Measurements from ENCODE around the gene NCKAP1.

NCKAP1 gene

DNA sequence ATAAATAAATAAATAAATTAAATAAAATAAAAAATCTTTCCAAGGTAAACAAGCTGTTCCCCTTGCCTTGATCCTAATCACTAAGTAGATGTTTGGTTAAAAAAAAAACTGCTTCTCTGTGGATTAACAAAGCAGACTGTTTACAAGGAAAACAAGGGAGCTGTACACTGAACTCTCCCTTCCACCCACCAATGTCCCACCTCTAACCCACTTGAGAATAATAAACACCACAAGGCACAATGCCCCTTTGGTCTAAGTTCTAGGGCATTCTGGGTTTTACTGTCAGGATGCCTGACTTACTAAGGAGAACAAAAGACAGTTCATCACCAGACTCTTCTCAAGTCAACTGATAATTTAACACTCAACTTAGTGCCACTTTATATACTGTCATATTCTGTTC lies 83.5 kb downstream of the NCKAP1 start:
- Histone ChIP-seq H3K18ac (ENCODE audit: low read length) (no peak overlapping the region), H2BK15ac (ENCODE audit: low read length) (no peak overlapping the region), H3K79me1 (ENCODE audit: low read depth, low read length) (no peaks in the 10 kb centered on the region), H3K36me3 (replicated peaks in 1 of 2; ENCODE audit: control insufficient read depth in 2 of 2, insufficient read depth in 2 of 2, low read length in 2 of 2) (peaks cover 2 to 92% of the 10 kb centered on the region in 2 donors), H3K27me3 (ENCODE audit: control insufficient read depth in 3 of 3, insufficient read depth in 3 of 3, low read depth in 1 of 3, low read length in 3 of 3) (no peaks in the 10 kb centered on the region), H3K4me3 (ENCODE audit: low read length in 2 of 2) (no peak overlapping the region), H3K4me2 (ENCODE audit: insufficient read depth, low read length, poor library complexity, severe bottlenecking) (no peak overlapping the region), H3K27ac (replicated peaks; ENCODE audit: low read length) (no peak overlapping the region), H2BK120ac (ENCODE audit: low read depth, low read length) (no peak overlapping the region), H3K14ac (ENCODE audit: low read length) (no peak overlapping the region), H2AK5ac (ENCODE audit: low read depth, low read length) (no peak overlapping the region), H3K23ac (ENCODE audit: low read depth, low read length, poor library complexity) (no peak overlapping the region), H3K9ac (ENCODE audit: low read depth, low read length, poor library complexity) (no peak overlapping the region), H2BK12ac (ENCODE audit: low read length) (no peak overlapping the region), H2AFZ (ENCODE audit: low read length) (no peak overlapping the region), H3K4me1 (ENCODE audit: control insufficient read depth in 2 of 2, insufficient read depth in 1 of 2, low read depth in 1 of 2, low read length in 2 of 2) (no peaks in the 10 kb centered on the region), H4K8ac (ENCODE audit: low read depth, low read length) (no peak overlapping the region), H3K9me3 (replicated peaks in 1 of 2; ENCODE audit: control insufficient read depth in 2 of 2, insufficient read depth in 1 of 2, low read depth in 1 of 2, low read length in 2 of 2) (no peaks in the 10 kb centered on the region), H3K4ac (ENCODE audit: low read length) (no peak overlapping the region), H2BK5ac (ENCODE audit: low read length) (no peak overlapping the region), H4K91ac (ENCODE audit: low read depth, low read length, poor library complexity) (no peak overlapping the region)
- DNase-seq (ENCODE audit: low spot score) = no peak

DNA sequence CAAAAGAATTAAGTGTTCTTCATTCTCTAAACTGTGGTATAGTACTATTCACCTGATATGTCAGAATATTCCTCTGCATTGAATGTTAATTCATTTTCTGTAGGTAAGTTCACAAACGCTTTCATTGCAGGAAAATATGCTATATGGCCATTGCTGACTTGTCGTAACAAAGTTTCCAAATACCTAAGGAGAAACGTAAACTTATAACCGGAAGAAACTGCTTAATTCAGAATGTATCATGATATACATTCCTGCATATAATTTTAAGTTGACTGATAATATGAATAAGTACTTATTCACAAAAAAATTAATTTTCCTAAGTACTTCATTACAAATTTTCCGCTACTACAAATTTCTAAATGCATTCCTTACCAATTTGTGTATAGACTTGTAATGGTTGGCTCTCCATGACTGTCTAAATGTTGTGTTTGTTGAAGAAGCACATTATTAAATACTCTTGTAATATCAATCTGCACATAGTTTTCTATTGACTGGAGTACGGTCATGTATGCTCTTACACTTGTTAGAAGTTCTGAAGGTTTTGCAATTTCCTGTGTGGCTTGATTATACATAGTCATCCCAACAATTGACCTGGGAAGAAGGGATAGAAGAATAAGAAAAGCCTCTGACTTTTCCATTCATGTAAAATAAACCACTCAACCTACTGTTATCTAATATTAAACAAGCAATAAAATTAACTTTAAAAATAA lies 85.4 kb downstream of the NCKAP1 start:
- Histone ChIP-seq H3K4ac (ENCODE audit: low read length) (no peak overlapping the region), H3K4me3 (ENCODE audit: low read length in 2 of 2) (no peak overlapping the region), H3K9ac (ENCODE audit: low read depth, low read length, poor library complexity) (no peak overlapping the region), H3K4me1 (ENCODE audit: control insufficient read depth in 2 of 2, insufficient read depth in 1 of 2, low read depth in 1 of 2, low read length in 2 of 2) (peaks cover 0 to 2% of the 10 kb centered on the region in 2 donors), H3K27me3 (ENCODE audit: control insufficient read depth in 3 of 3, insufficient read depth in 3 of 3, low read depth in 1 of 3, low read length in 3 of 3) (no peaks in the 10 kb centered on the region), H3K36me3 (replicated peaks in 1 of 2; ENCODE audit: control insufficient read depth in 2 of 2, insufficient read depth in 2 of 2, low read length in 2 of 2) (peaks cover 2 to 93% of the 10 kb centered on the region in 2 donors), H3K14ac (ENCODE audit: low read length) (no peak overlapping the region), H2BK15ac (ENCODE audit: low read length) (no peak overlapping the region), H4K8ac (ENCODE audit: low read depth, low read length) (no peak overlapping the region), H2AFZ (ENCODE audit: low read length) (no peak overlapping the region), H3K23ac (ENCODE audit: low read depth, low read length, poor library complexity) (no peak overlapping the region), H4K91ac (ENCODE audit: low read depth, low read length, poor library complexity) (no peak overlapping the region), H2BK12ac (ENCODE audit: low read length) (no peak overlapping the region), H3K4me2 (ENCODE audit: insufficient read depth, low read length, poor library complexity, severe bottlenecking) (no peak overlapping the region), H3K79me1 (ENCODE audit: low read depth, low read length) (no peaks in the 10 kb centered on the region), H3K9me3 (replicated peaks in 1 of 2; ENCODE audit: control insufficient read depth in 2 of 2, insufficient read depth in 1 of 2, low read depth in 1 of 2, low read length in 2 of 2) (no peaks in the 10 kb centered on the region), H3K27ac (replicated peaks; ENCODE audit: low read length) (no peak overlapping the region), H2BK120ac (ENCODE audit: low read depth, low read length) (no peak overlapping the region), H2BK5ac (ENCODE audit: low read length) (no peak overlapping the region), H2AK5ac (ENCODE audit: low read depth, low read length) (no peak overlapping the region), H3K18ac (ENCODE audit: low read length) (no peak overlapping the region)
- DNase-seq (ENCODE audit: low spot score) = no peak
- WGBS, 2 donors (ENCODE audit: extremely low coverage in 2 of 2, insufficient read length in 2 of 2, insufficient replicate concordance in 1 of 2) = no CpG with 5 or more reads among the region's 6 CpGs

DNA sequence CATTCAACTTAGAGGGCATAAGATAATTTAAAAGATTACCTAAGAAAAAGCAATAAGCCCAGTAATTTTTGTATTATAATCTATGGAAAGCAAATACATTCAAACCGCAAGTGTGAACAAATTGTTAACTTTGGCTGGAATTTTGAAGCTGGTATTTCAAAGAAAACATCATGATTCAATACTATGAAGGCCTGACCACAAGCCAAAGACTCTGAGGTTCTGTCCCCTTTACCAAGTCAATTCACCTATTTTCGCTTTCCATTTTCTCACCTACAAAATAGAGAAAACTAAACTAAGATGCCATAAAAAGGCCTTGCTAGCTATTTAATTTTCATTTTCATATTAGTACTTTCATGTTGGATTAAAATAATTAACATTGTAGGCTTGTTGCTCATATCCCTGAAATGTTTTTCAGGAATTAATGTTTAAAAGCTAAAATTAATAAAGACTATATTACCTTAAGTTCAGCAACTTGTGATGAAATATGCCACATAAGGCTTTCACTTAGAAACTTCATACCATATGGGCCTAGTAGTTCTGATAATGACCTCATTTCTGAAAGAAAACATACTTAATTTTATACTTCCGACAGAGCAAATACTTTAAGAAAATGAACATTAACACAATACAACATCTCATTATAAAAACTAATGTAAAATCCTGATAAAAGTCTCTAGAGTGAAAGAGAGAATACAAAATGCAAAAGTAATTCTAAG lies 86.2 kb downstream of the NCKAP1 start:
- 100% methylated on average over 1 of the region's 3 CpGs; no CpG with 5 or more reads in 1 of the 2 donors for WGBS, 2 donors (ENCODE audit: extremely low coverage in 2 of 2, insufficient read length in 2 of 2, insufficient replicate concordance in 1 of 2)

DNA sequence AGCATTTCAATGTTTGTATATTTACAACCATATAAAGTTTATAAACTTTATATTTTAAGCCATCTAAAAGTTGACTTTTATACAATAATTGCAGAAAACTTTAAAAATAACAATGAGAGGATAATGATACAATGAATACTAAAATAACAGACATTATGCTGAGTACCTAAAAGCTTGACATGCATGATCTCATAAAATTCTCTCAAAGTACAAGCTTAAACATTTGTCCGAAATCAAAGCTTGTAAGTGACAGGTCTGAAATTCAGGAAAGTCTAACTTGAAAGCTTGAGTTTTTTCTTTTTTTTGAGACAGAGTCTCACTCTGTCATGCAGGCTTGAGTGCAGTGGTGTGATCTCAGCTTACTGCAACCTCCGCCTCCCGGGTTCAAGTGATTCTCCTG lies 87.7 kb downstream of the NCKAP1 start:
- H3K9me3 ChIP-seq (replicated peaks in 1 of 2; ENCODE audit: control insufficient read depth in 2 of 2, insufficient read depth in 1 of 2, low read depth in 1 of 2, low read length in 2 of 2) = no peaks in the 10 kb centered on the region
- no peak overlapping the region for H4K91ac ChIP-seq (ENCODE audit: low read depth, low read length, poor library complexity)
- H3K36me3 ChIP-seq (replicated peaks in 1 of 2; ENCODE audit: control insufficient read depth in 2 of 2, insufficient read depth in 2 of 2, low read length in 2 of 2) = peaks cover 4 to 91% of the 10 kb centered on the region in 2 donors
- no peak overlapping the region for H2BK120ac ChIP-seq (ENCODE audit: low read depth, low read length)
- no peak overlapping the region for H3K4me3 ChIP-seq (ENCODE audit: low read length in 2 of 2)
- H3K27ac ChIP-seq (replicated peaks; ENCODE audit: low read length) = no peak overlapping the region
- H3K4me1 ChIP-seq (ENCODE audit: control insufficient read depth in 2 of 2, insufficient read depth in 1 of 2, low read depth in 1 of 2, low read length in 2 of 2) = peaks cover 0 to 2% of the 10 kb centered on the region in 2 donors
- H2BK12ac ChIP-seq (ENCODE audit: low read length) = no peak overlapping the region
- no peak overlapping the region for H3K23ac ChIP-seq (ENCODE audit: low read depth, low read length, poor library complexity)
- no peak overlapping the region for H2BK5ac ChIP-seq (ENCODE audit: low read length)
- no CpG with 5 or more reads among the region's 3 CpGs for WGBS, 2 donors (ENCODE audit: extremely low coverage in 2 of 2, insufficient read length in 2 of 2, insufficient replicate concordance in 1 of 2)
- no peaks in the 10 kb centered on the region for H3K79me1 ChIP-seq (ENCODE audit: low read depth, low read length)
- no peak overlapping the region for H2BK15ac ChIP-seq (ENCODE audit: low read length)
- no peak overlapping the region for H3K4me2 ChIP-seq (ENCODE audit: insufficient read depth, low read length, poor library complexity, severe bottlenecking)
- H2AK5ac ChIP-seq (ENCODE audit: low read depth, low read length) = no peak overlapping the region
- no peak overlapping the region for H3K14ac ChIP-seq (ENCODE audit: low read length)
- H3K27me3 ChIP-seq (ENCODE audit: control insufficient read depth in 3 of 3, insufficient read depth in 3 of 3, low read depth in 1 of 3, low read length in 3 of 3) = no peaks in the 10 kb centered on the region
- H4K8ac ChIP-seq (ENCODE audit: low read depth, low read length) = no peak overlapping the region
- H3K9ac ChIP-seq (ENCODE audit: low read depth, low read length, poor library complexity) = no peak overlapping the region
- no peak for DNase-seq (ENCODE audit: low spot score)
- no peak overlapping the region for H2AFZ ChIP-seq (ENCODE audit: low read length)
- H3K18ac ChIP-seq (ENCODE audit: low read length) = no peak overlapping the region
- no peak overlapping the region for H3K4ac ChIP-seq (ENCODE audit: low read length)

More for the DNA sequence above, 86.2 kb downstream of the NCKAP1 start:
- H3K4ac ChIP-seq (ENCODE audit: low read length) = no peak overlapping the region
- H3K79me1 ChIP-seq (ENCODE audit: low read depth, low read length) = no peaks in the 10 kb centered on the region
- no peak overlapping the region for H2AK5ac ChIP-seq (ENCODE audit: low read depth, low read length)
- no peak overlapping the region for H3K4me3 ChIP-seq (ENCODE audit: low read length in 2 of 2)
- peaks cover 2 to 93% of the 10 kb centered on the region in 2 donors for H3K36me3 ChIP-seq (replicated peaks in 1 of 2; ENCODE audit: control insufficient read depth in 2 of 2, insufficient read depth in 2 of 2, low read length in 2 of 2)
- H3K27ac ChIP-seq (replicated peaks; ENCODE audit: low read length) = no peak overlapping the region
- no peak for DNase-seq (ENCODE audit: low spot score)
- no peak overlapping the region for H2BK120ac ChIP-seq (ENCODE audit: low read depth, low read length)
- H3K27me3 ChIP-seq (ENCODE audit: control insufficient read depth in 3 of 3, insufficient read depth in 3 of 3, low read depth in 1 of 3, low read length in 3 of 3) = no peaks in the 10 kb centered on the region
- H4K91ac ChIP-seq (ENCODE audit: low read depth, low read length, poor library complexity) = no peak overlapping the region
- no peak overlapping the region for H2BK12ac ChIP-seq (ENCODE audit: low read length)
- H2AFZ ChIP-seq (ENCODE audit: low read length) = no peak overlapping the region
- H3K9ac ChIP-seq (ENCODE audit: low read depth, low read length, poor library complexity) = no peak overlapping the region
- H3K9me3 ChIP-seq (replicated peaks in 1 of 2; ENCODE audit: control insufficient read depth in 2 of 2, insufficient read depth in 1 of 2, low read depth in 1 of 2, low read length in 2 of 2) = no peaks in the 10 kb centered on the region
- H3K14ac ChIP-seq (ENCODE audit: low read length) = no peak overlapping the region
- H3K18ac ChIP-seq (ENCODE audit: low read length) = no peak overlapping the region
- H4K8ac ChIP-seq (ENCODE audit: low read depth, low read length) = no peak overlapping the region
- no peak overlapping the region for H2BK15ac ChIP-seq (ENCODE audit: low read length)
- H3K4me1 ChIP-seq (ENCODE audit: control insufficient read depth in 2 of 2, insufficient read depth in 1 of 2, low read depth in 1 of 2, low read length in 2 of 2) = peaks cover 0 to 2% of the 10 kb centered on the region in 2 donors
- no peak overlapping the region for H2BK5ac ChIP-seq (ENCODE audit: low read length)
- H3K23ac ChIP-seq (ENCODE audit: low read depth, low read length, poor library complexity) = no peak overlapping the region
- no peak overlapping the region for H3K4me2 ChIP-seq (ENCODE audit: insufficient read depth, low read length, poor library complexity, severe bottlenecking)
